Measurements from ENCODE around the gene RAB11FIP4.
A peak's percentile ranks its signal among the peaks of the same experiment; 100 is the strongest.

RAB11FIP4 gene

GRCh38 chr17:31524926-31525800 is 133.7 kb downstream of the RAB11FIP4 start:
- DNase-seq (ENCODE audit: low spot score) = peak; percentile 85

GRCh38 chr17:31525801-31526549 is 134.5 kb downstream of the RAB11FIP4 start:
- no peak for DNase-seq (ENCODE audit: low spot score)

- no peak for DNase-seq (ENCODE audit: low spot score)
These were observed 136.1 kb downstream of the RAB11FIP4 start for GRCh38 chr17:31527606-31528005.

- DNase-seq (ENCODE audit: low spot score) = no peak
These were observed 136.9 kb downstream of the RAB11FIP4 start for GRCh38 chr17:31528291-31528874.

- no peak for DNase-seq (ENCODE audit: low spot score)
These were observed 138.4 kb downstream of the RAB11FIP4 start for GRCh38 chr17:31529841-31530251.

GRCh38 chr17:31530391-31530985 is 139.0 kb downstream of the RAB11FIP4 start:
- no peak for DNase-seq (ENCODE audit: low spot score)

GRCh38 chr17:31531336-31531980 is 140.0 kb downstream of the RAB11FIP4 start:
- no peak for DNase-seq (ENCODE audit: low spot score)

- DNase-seq (ENCODE audit: low spot score) = no peak
These were observed 140.6 kb downstream of the RAB11FIP4 start for GRCh38 chr17:31532081-31532480.

GRCh38 chr17:31532526-31532925 is 141.1 kb downstream of the RAB11FIP4 start:
- no peak for DNase-seq (ENCODE audit: low spot score)

- DNase-seq (ENCODE audit: low spot score) = no peak
These were observed 142.2 kb downstream of the RAB11FIP4 start for GRCh38 chr17:31533546-31534155.

- no peak for DNase-seq (ENCODE audit: low spot score)
These were observed 142.9 kb downstream of the RAB11FIP4 start for GRCh38 chr17:31534223-31534888.

- DNase-seq (ENCODE audit: low spot score) = no peak
These were observed 144.1 kb downstream of the RAB11FIP4 start for GRCh38 chr17:31535581-31535981.

GRCh38 chr17:31536451-31536850 is 145.0 kb downstream of the RAB11FIP4 start:
- DNase-seq (ENCODE audit: low spot score) = no peak

- DNase-seq (ENCODE audit: low spot score) = no peak
These were observed 146.1 kb downstream of the RAB11FIP4 start for GRCh38 chr17:31537565-31538011.

- DNase-seq (ENCODE audit: low spot score) = no peak
These were observed 146.7 kb downstream of the RAB11FIP4 start for GRCh38 chr17:31538080-31538762.

- DNase-seq (ENCODE audit: low spot score) = no peak
These were observed 149.3 kb downstream of the RAB11FIP4 start for GRCh38 chr17:31540602-31541307.

GRCh38 chr17:31541559-31541958 is 150.1 kb downstream of the RAB11FIP4 start:
- no peak for DNase-seq (ENCODE audit: low spot score)

GRCh38 chr17:31544186-31544585 is 152.7 kb downstream of the RAB11FIP4 start:
- DNase-seq (ENCODE audit: low spot score) = no peak

GRCh38 chr17:31546650-31547049 is 155.2 kb downstream of the RAB11FIP4 start:
- DNase-seq (ENCODE audit: low spot score) = no peak

Measured in CD4-positive, alpha-beta T cell treated with Interleukin-15 for 4 hours (primary cell).